GM18508 (cell line): ENCODE measurements around the gene SYT5.
"Not testable (repeated sequence)": the region's sequence is repeated elsewhere in the genome, so short reads cannot be mapped to it uniquely, and the experiment has no call there.

Experiments used
- ATAC-seq: cut with Tn5 transposase; IDR thresholded peaks from one replicate; pipeline ENCODE4 v1.9.1; 2021; ENCODE audit warnings: moderate number of reproducible peaks; ENCODE audit not compliant: insufficient read depth, unreplicated experiment

The SYT5 gene

DNA sequence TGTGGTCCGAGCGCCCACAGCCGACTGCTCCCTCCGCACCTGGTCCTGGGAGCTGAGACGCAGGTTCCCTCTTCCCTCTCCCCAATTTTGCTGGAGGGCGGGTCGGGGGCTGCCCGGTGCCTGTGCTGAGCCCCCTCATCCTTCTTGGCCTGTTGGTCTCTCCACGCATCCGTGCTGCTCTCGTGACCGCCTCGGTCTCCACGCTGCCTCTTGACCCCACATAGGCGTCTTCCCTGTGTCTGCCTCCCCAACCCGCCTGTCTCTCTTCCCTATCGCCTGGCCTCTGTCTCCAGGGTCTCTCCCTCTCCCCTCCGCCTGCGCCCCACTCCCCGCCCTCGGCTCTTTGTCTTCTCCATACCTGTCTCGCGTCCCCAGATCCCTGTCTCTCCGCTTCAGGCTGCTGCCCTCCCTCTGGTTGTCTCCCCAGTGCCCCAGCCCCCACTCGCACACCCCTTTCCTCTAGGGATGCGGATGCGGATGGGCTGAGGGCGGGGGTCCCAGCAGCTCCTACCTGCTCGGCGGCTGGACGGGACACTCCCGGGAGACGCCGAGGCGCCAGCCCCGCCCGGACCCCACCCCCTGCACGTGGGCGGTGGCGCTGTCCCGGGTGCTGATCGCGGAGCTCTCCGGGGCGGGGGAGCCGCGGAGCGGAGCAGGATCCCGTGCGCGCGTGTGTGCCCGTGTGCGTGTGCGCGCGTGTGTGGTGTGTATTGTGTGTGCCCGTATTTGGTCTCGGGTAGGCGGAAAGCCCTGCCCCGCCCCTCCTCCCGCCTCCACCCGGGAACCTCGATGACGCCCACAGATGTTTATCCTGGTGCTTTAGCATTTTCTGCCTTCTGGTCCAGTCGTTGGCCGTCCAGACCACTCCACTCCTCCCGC lies at the start of gene SYT5:
Gene SYT5, minus strand, starts transcription at position 684 of the 879 bp plus-strand sequence. CDS start 1,248 bp downstream, outside the sequence.
- no peak for ATAC-seq

DNA sequence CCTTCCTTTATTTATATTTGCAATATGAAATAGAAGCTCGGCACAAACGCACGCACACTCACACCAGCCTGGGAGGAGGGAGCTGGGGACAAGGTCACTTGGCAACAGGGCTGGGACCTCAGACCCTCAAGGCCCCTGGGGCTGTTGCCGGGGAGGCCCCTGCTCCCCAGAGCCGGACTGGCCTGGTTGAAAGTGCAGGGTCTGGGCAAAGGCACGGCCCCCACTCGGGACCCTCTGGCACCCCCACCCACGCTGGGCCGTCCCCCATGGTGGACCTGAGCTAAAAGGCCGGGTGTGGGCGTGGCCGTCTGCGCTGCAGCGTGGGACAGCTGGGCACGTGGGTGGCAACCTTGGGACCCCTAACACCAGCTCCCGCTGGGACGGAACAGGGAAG lies 49.7 kb upstream of the SYT5 start:
- no peak for ATAC-seq

DNA sequence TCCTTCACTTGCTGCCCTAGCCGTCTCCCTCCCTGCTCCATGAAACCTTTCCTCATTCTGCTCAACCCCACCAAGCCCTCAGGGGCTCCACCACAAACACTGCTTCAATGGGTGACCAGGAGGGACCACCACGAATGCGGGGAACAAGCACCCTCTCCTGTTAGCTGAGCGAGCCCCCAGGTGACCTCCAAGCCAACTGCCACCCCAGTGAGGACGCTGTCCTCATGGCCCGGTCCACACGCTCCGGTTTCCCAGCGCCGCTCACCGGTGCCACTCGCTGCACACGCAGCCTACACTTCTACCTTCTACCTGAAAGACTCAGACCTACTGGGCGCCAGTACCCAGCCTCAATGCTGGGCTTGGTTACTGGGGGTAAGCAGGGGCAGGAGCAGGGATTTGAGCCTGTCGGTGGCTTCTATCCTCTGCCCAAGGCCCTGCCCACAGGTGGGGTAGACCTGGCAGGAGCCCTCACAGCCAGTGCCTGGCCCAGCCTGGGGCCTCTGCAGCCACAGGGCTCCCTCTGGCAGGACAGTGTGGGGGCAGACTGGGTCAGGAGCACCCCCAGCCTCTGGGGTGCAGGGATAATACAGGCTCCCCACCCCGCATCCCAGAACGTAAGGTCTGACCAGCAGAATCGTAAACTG lies 49.2 kb upstream of the SYT5 start:
- ATAC-seq: no peak

DNA sequence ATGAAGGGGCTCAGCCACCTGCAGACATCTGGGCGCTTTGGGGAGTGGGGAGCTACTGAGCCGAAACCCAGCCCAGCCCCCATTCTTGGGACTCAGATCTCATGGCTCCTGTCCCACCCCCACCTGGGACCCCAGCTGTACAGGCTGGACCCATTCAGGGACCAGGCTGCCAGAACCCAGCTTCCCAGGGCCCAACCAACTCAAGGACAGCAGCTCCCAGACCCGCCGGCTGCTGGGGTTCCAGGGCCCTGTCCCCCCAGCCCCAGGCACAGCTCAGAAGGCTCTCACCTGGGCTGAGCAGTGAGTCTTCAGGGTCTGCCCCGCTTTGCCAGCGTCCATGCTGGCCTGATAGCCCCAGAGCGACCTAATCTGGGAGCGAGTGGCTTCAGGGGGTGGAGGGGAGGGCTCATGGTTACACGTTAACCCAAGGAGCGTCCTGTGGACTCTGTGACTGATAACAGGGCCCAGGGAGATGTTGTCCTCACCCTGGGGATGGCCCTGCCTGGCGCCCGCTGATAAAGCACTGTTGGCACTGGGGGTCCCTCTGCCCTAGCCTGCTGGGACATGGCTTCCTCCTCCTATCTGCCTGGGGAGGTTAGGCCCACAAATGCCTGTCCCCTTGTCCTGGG lies 48.4 kb upstream of the SYT5 start, which contains the start of gene TMEM86B:
Gene TMEM86B, minus strand, starts transcription at position 361 of the 629 bp plus-strand sequence. Its CDS starts 22 bp downstream, at position 339.
- no peak for ATAC-seq

DNA sequence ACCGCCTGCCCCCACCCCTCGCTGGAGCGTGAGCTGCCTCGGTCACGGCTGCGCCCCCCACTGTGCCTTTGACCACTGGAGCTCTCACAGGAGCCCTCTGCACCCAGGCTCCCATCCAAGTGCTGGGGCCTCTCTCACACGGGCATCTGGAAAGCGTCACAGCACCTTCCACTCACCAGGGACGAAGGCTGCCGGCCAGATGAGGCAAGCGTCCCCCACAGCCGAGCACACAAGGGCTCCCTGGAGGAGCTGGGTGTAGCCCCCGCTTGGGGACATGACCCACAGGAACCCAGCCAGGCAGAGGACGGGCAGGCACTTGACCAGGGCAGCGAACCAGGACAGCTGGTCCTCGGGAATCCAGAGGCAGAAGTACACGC lies 47.9 kb upstream of the SYT5 start:
- no peak for ATAC-seq

DNA sequence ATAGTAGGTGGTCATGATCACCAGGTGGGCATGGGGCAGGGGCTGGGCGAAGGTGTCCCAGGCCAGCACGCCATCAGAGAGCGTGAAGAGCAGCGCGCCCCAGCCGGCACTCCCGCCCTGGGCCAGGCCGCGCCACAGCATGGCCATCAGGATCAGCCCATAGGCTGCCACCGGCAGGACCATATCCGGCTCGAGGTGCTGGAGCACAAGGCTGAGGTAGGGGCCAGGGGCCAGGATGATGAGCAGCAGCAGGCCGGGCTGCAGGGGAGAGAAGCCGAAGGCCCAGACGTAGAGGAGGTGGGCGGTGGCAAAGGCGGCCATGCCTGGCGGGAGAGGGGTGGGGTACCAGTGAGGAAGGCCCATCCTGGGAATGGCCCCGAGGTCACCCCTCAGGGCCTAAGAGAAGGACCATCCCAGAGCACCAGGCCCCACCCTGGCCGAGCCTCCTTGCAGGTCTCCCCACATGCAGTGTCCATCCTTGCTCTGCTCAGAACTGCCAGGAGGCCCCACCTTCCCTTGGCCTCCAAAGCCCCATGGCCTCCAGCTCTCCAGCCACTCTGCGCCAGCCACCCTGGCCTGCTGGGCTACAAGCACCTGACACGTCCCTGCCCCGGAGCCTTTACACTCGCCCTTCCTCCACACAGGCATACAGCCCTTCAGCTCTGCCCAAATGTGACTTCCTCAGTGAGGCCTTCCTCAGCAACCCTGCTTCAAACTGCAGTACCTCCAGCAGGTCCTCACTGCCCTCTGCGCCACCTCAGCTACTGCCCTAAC lies 47.3 kb upstream of the SYT5 start:
- no peak for ATAC-seq

DNA sequence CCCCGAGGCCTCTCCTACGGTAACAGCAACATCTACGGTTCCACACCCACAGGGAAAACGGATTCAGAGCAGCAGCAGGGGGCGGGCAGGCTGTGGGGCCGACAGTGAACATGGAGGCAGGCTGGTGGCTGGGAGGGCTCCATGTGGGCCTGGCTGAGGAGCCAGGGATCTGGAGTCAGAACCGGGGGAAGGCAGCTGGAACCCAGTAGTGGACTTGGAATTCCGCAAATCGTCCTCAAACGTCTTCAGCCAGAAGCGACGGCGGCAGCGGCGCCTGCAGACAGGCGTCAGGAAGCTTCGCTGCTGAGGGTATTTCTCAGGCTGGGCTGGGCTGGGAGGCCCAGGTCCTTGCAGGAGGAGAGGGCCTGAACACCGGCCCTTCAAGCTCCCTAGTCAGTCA lies 46.7 kb upstream of the SYT5 start:
- no peak for ATAC-seq

DNA sequence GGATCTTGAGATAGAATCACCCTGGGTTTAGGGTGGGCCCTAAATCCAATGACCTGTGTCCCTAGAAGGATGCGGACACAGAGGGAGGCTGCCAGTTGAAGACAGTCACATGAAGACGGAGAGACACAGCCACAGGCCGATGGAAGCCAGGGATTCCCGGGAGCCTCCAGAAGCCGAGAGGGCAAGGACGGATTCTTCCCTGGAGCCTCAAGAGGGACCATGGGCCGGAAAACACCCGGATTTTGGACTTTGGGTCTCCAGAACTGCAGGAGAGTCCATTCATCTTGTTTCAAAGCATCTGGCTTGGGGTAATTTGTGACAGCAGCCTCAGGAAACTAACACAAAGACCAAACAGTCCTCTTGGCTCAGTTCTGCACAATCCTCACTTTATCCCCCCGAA lies 46.2 kb upstream of the SYT5 start:
- ATAC-seq: no peak

DNA sequence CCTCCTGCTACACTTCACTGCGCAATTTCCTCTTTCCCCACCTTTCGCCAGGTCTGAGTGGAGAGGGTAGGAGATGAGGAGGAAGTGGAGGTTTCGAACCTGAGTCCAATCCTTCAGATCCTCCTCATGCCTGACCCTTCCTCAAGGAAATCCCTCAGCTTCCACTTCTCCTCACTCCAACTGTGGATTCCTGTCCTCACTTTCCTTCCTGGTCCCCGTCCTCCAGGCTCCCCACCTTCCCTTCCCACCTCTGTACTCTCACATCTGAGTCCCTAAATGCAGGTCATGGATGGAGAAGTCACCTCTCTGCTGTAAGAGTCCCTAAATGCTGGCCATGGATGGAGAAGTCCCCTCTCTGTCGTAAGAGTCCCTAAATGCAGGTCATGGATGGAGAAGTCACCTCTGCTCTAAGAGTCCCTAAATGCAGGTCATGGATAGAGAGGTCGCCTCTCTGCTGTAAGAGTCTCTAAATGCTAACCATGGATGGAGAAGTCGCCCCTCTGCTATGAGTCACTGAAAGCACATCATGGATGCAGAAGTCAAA lies 45.4 kb upstream of the SYT5 start:
- ATAC-seq: no peak

DNA sequence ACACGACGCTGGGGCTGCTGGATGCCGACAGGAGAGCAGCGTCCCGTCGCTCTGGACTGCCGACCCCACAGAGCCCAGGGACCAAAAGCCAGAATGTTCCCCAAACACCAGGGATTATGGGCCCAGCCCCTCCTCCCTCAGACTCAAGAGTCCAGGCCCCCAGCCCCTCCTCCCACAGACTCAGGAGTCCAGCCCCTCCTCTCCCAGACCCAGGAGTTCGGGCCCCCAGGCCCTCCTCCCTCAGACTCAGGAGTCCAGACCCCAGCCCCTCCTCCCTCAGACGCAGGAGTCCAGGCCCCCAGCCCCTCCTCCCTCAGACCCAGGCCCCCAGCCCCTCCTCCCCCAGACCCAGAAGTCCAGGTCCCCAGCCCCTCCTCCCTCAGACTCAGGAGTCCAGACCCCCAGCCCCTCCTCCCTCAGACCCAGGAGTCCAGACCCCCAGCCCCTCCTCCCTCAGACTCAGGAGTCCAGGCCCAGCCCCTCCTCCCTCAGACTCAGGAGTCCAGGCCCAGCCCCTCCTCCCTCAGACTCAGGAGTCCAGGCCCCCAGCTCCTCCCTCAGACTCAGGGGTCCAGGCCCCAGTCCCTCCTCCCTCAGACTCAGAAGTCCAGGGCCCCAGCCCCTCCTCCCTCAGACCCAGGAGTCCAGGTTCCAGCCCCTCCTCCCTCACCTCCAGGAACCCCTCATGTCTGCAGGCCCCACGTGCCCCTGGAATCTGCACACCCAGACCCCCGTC lies 44.8 kb upstream of the SYT5 start:
- not testable (repeated sequence) for ATAC-seq

DNA sequence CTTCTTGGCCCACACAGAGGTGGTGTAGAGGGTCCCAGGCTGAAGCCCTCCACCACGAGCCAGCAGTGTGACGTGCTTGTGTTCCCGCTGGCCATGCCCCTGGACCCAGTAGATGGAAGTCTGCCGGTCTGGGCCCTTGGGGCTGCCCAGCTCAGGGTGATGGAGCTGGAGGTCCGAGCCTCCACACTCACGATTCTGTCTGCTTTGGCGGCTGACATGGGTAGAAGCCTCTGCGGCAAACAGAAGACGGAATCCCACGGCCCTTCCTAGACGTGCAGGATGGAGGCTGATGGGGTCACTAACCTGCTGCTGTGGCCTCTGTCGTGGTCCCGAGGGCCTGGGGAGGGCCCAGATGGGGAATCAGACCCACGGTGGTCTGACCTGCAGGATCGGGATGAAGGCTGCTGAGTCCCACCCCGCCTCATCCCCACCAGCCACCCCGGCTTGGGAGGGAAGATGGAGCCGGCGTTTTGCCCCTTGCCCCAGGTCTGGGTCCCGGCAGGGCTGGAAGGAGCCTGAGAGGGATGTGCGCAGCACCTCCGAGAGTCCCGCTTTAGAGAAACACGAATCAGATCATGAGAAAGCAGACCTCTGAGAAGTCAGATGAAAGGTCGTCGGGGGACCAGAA lies 44.1 kb upstream of the SYT5 start:
- ATAC-seq: no peak

DNA sequence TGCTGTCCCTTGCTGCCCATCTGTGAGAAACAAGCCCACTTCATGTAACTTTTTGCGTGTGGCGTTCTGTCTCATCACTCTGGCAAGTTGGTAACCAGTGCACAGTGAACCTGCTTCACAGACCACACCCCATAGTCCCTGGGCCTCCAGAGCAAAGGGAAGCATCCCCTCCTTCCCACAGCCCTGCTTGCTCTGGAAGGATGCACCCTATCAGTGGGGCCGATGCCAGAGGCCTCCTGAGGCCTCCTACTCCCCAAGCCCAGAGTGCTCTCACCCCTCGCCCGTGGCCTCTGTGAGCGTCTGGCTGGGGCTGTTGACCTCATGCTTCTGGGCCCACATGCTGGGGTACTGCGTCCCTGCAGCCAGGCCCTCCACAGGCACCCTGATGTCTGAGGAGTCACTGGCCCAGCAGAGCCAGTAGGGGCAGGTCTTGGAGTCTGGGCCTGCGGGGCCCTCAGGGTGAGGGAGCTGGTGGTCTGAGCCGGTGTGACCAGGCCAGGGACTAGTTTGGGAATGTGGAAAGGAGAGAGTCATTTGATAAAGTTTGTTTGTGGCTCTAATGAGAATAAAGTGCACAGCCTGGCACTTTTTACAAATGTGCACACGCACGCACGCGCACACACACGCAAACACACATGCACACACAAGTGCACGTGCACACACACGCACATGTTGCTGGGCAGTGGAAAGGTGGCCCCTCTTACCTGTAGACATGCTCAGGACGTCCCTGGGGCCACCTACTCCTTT lies 43.4 kb upstream of the SYT5 start:
- ATAC-seq: no peak

DNA sequence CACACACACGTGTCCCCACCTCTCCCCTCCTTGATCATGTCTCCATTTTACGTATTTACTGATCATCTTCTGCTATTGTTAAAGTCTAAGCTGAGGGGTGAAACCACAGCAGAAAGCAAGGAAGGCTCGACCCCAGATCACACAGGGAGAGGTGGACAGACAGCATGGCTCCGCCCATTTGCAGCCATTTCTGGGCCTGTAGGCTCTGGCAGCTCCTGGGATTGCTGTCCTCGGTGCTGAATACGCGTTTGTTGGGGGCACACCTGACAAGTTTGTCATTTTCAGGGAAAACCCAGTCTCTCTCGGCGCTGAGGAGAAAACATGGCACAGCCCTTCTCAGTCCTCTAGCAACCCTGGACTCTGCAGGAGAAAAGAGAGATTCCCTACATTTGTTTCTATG lies 40.4 kb upstream of the SYT5 start:
- no peak for ATAC-seq

DNA sequence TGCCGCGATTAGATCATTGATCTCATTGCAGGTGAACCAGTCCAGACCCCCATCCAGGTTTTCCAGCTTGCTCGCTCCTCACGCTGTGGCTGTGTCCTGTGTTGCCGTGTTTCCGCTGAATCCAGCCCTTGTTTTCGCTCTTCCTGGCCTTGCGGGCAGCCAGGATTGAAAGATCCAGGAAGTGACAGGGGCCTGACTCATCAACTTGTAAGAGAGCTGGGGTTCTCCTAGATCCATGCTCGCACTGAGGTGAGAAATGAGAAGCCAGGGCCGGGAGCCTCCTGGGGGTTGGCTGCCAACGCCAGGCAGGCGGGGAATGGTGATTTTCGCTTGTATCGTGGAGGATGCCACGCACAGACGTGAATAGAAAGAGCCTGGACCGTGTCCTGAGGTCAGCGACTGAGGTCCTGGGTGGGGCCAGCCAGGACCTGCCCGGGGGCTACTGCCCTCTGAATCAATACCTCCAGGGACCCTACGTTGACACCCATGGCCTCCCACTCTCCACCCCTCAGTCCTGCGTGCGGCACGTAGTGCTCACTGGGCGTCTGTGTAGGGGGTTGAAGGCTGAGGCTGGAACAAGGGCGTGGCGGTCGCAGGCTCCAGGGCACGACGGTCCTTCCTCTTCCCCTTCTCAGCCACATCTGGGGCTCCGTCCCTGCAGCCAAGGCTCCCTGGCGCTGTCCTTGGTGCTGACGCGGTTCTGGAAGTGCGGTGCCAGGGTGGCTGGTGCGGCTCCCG lies 36.5 kb upstream of the SYT5 start:
- ATAC-seq: no peak

DNA sequence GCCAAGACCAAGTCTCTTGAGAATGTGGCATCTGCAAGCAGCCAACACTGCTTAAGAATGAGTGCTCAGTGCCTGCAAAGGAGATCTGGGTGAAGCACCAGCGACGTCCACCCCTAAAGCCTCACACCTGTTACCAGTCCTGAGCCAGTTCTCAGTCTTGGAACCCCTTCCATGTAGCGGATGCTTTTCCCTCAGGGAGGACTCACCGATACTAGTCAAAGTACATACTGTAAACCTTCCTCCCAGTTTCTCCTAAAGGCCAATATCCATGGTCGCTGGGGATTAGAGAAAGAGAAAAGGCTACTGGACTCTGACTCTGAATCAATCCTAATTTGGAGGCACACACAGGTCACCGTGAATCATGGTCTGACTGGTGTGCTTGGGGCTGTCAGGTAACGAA lies 33.5 kb upstream of the SYT5 start:
- no peak for ATAC-seq

DNA sequence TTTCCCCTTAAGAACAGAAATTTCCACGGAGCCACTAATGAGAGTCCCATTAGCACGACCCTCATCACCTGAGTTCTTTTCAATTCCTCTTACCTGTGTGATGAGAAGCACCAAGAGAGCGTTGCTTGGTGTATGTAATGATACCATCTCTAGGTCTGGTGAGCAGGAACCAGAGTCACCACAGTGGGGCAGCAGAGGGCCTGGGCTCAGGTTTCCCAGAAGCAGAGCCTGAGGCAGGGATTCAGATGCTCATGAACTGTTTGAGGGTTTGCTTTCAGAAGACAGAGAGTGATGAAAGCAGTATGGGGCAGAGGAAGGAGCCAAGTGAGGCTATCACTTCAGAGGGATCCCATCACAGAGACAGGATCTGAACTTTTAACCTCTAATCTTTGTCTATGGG lies 32.4 kb upstream of the SYT5 start:
- no peak for ATAC-seq

DNA sequence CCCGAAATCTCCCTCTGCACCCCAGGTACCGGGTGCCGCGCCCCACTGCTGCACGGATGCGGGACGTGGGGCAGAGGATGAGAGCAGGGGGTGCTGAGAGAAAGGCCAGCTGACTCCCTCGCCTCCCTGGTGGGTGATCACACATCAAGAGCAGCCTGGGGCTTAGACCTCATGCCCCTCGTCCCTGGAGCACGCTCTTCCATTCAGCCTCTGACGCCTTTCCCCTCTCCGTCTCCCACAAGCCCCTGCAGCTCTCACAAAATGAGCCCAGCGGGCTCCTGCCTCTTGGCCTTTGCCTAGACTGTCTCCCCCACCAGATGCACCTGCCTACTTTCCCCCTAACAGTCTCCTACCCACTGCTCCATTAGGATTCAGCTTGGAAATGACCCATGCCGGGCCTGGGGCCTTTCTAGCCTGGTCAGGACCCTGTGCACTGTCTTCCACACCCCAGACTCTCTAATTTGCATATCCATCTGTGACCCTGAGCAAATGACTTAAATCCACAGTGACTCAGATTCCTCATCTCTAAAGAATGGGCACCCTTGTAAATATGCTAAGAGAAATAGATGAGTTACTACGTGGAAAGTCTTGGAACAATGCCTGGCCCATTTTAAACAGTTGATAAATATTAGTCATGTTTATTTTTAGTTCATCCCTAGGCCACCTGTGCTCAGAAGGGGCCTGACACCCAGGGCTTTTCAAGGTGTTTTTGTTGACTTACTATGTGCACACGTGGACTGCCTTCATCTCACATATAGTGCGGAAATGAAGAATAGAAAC lies 29.8 kb upstream of the SYT5 start:
- ATAC-seq: no peak
